ENCODE data around the gene SBK1. TPM values are rescaled to one million over a fixed set of nuclear protein-coding genes. Genes with fewer than 3 reads are reported as not detected.

The SBK1 gene
- total RNA-seq, 4 donors from 2014 or later, result 1.3 to 2.7 (median 1.8) TPM

GRCh38 chr16:28283798-28284577 lies 8.3 kb upstream of the SBK1 start:
- TF ChIP-seq CTCF (IDR thresholded peaks at IDR 0.05), result no peak
- TF ChIP-seq POLR2A (IDR thresholded peaks at IDR 0.05), result no peak
- WGBS, 2 donors, result 71 to 75% methylated on average over 15 of the region's 15 CpGs
- DNase-seq (ENCODE audit: low spot score in 2 of 2), result no peak
- intact Hi-C loops (cut with DNase I; ENCODE audit: low total_unique reads), result loop anchor here (10.0 kb wide), 1 partner anchor 321 kb away; no protein-coding TSS in a partner anchor
- no peak overlapping the region for H3K4me3 ChIP-seq (ENCODE audit: low read depth, poor library complexity, severe bottlenecking)

- no peak for DNase-seq (ENCODE audit: low spot score in 2 of 2)
- H3K4me3 ChIP-seq (ENCODE audit: low read depth, poor library complexity, severe bottlenecking), result no peak overlapping the region
- WGBS, 2 donors, result 41 to 55% methylated on average over 9 of the region's 9 CpGs
- intact Hi-C loops (cut with DNase I; ENCODE audit: low total_unique reads), result loop anchor here (10.0 kb wide), 1 partner anchor 319 kb away; no protein-coding TSS in a partner anchor
- TF ChIP-seq POLR2A (IDR thresholded peaks at IDR 0.05) (no peak), CTCF (IDR thresholded peaks at IDR 0.05) (no peak)
Measured at GRCh38 chr16:28285649-28286048, 6.7 kb upstream of the SBK1 start.

GRCh38 chr16:28288114-28288513 lies 4.2 kb upstream of the SBK1 start:
- H3K4me3 ChIP-seq (ENCODE audit: low read depth, poor library complexity, severe bottlenecking), result no peak overlapping the region
- intact Hi-C loops (cut with DNase I; ENCODE audit: low total_unique reads), result loop anchor here (10.0 kb wide), 1 partner anchor 317 kb away; no protein-coding TSS in a partner anchor
- 71% methylated on average over 7 of the region's 7 CpGs for WGBS, 2 donors
- DNase-seq (ENCODE audit: low spot score in 2 of 2), result no peak
- TF ChIP-seq CTCF (IDR thresholded peaks at IDR 0.05) (no peak), POLR2A (IDR thresholded peaks at IDR 0.05) (no peak)

- TF ChIP-seq POLR2A (IDR thresholded peaks at IDR 0.05), result no peak
- TF ChIP-seq CTCF (IDR thresholded peaks at IDR 0.05), result no peak
- no peak for DNase-seq (ENCODE audit: low spot score in 2 of 2)
- H3K4me3 ChIP-seq (ENCODE audit: low read depth, poor library complexity, severe bottlenecking), result no peak overlapping the region
- 57 to 58% methylated on average over 3 of the region's 3 CpGs for WGBS, 2 donors
- intact Hi-C loops (cut with DNase I; ENCODE audit: low total_unique reads), result loop anchor here (10.0 kb wide), 1 partner anchor 316 kb away; no protein-coding TSS in a partner anchor
Measured at GRCh38 chr16:28289048-28289447, 3.3 kb upstream of the SBK1 start.

- TF ChIP-seq POLR2A (IDR thresholded peaks at IDR 0.05) (no peak), CTCF (IDR thresholded peaks at IDR 0.05) (no peak)
- 82 to 86% methylated on average over 10 of the region's 10 CpGs for WGBS, 2 donors
- no peak overlapping the region for H3K4me3 ChIP-seq (ENCODE audit: low read depth, poor library complexity, severe bottlenecking)
- DNase-seq (ENCODE audit: low spot score in 2 of 2), result no peak
- intact Hi-C loops (cut with DNase I; ENCODE audit: low total_unique reads), result loop anchor here (10.0 kb wide), 1 partner anchor 315 kb away; no protein-coding TSS in a partner anchor
Measured at GRCh38 chr16:28289939-28290858, 2.1 kb upstream of the SBK1 start.

Data from lower leg skin (tissue), 4 donors.